Prostate gland (tissue), 2 donors: ENCODE results near the gene KRTAP2-4.
"Not testable (repeated sequence)": the region's sequence is repeated elsewhere in the genome, so short reads cannot be mapped to it uniquely, and the experiment has no call there.

Experiments
- POLR2A ChIP-seq: fragments of 450-650 bp; IDR thresholded peaks from one replicate; pipeline ENCODE4 v1.6.1; 2016; ENCODE audit warnings: antibody characterized with exemption, mild to moderate bottlenecking
- TF ChIP-seq, protein P1 (sequence below), 4 experiments: fragments of 200-600 bp in 2 of 4; fragments of 450-650 bp in 2 of 4; sonication (generic) in 2 of 4; IDR thresholded peaks; 1 replicate in 3 of 4; 2 replicates in 1 of 4; pipeline ENCODE4 v1.5.1; 2016 to 2019; ENCODE audit warnings: antibody characterized with exemption in 4 of 4, mild to moderate bottlenecking in 2 of 4, moderate library complexity in 2 of 4

GRCh38 chr17:41105347-41105746 is 39.7 kb upstream of the KRTAP2-4 start, which contains the start of gene KRTAP4-9:
- TF ChIP-seq POLR2A, result not testable (repeated sequence)
- TF ChIP-seq, protein P1, sequence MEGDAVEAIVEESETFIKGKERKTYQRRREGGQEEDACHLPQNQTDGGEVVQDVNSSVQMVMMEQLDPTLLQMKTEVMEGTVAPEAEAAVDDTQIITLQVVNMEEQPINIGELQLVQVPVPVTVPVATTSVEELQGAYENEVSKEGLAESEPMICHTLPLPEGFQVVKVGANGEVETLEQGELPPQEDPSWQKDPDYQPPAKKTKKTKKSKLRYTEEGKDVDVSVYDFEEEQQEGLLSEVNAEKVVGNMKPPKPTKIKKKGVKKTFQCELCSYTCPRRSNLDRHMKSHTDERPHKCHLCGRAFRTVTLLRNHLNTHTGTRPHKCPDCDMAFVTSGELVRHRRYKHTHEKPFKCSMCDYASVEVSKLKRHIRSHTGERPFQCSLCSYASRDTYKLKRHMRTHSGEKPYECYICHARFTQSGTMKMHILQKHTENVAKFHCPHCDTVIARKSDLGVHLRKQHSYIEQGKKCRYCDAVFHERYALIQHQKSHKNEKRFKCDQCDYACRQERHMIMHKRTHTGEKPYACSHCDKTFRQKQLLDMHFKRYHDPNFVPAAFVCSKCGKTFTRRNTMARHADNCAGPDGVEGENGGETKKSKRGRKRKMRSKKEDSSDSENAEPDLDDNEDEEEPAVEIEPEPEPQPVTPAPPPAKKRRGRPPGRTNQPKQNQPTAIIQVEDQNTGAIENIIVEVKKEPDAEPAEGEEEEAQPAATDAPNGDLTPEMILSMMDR (IDR thresholded peaks at IDR 0.05), result not testable (repeated sequence)
